IPS-20b (cell line): ENCODE data around the gene C22orf31.
"Not testable (repeated sequence)": the region's sequence is repeated elsewhere in the genome, so short reads cannot be mapped to it uniquely, and the experiment has no call there.

ENCODE experiments used
- H3K27ac ChIP-seq: one replicate; pipeline ENCODE4 v1.5.1; 2013; ENCODE audit warnings: low read length
- H3K27me3 ChIP-seq: 2 replicates; pipeline ENCODE4 v1.6.1; 2013; ENCODE audit warnings: mild to moderate bottlenecking, low read length, inconsistent platforms; ENCODE audit not compliant: insufficient read depth
- H3K36me3 ChIP-seq: 2 replicates; pipeline ENCODE4 v1.6.1; 2013; ENCODE audit warnings: low read depth, mild to moderate bottlenecking, inconsistent platforms, low read length, moderate library complexity; ENCODE audit not compliant: insufficient read depth
- H3K4me1 ChIP-seq: 2 replicates; pipeline ENCODE4 v1.6.1; 2013; ENCODE audit warnings: mild to moderate bottlenecking, control low read depth, inconsistent platforms, low read length, moderate library complexity; ENCODE audit not compliant: insufficient read depth
- H3K4me3 ChIP-seq: 2 replicates; pipeline ENCODE4 v1.5.1; 2013; ENCODE audit warnings: mild to moderate bottlenecking, low read length, inconsistent platforms
- H3K9ac ChIP-seq: 2 replicates; pipeline ENCODE4 v1.6.1; 2013; ENCODE audit warnings: low read depth, mild to moderate bottlenecking, inconsistent platforms, low read length, moderate library complexity
- H3K9me3 ChIP-seq: 2 replicates; pipeline ENCODE4 v1.6.1; 2013; ENCODE audit warnings: mild to moderate bottlenecking, low read depth, low read length, inconsistent platforms; ENCODE audit not compliant: insufficient read depth

C22orf31 gene

GRCh38 chr22:29049655-29050263, 11.9 kb downstream of the C22orf31 start:
- no peaks in the 10 kb centered on the region for H3K27me3 ChIP-seq
- H3K9ac ChIP-seq: no peak overlapping the region
- H3K4me3 ChIP-seq: no peak overlapping the region
- H3K36me3 ChIP-seq: peaks cover 66% of the 10 kb centered on the region
- H3K9me3 ChIP-seq: no peaks in the 10 kb centered on the region
- no peak overlapping the region for H3K27ac ChIP-seq
- peaks cover 13% of the 10 kb centered on the region; the same call in 1 of the 2 replicates for H3K4me1 ChIP-seq

DNA sequence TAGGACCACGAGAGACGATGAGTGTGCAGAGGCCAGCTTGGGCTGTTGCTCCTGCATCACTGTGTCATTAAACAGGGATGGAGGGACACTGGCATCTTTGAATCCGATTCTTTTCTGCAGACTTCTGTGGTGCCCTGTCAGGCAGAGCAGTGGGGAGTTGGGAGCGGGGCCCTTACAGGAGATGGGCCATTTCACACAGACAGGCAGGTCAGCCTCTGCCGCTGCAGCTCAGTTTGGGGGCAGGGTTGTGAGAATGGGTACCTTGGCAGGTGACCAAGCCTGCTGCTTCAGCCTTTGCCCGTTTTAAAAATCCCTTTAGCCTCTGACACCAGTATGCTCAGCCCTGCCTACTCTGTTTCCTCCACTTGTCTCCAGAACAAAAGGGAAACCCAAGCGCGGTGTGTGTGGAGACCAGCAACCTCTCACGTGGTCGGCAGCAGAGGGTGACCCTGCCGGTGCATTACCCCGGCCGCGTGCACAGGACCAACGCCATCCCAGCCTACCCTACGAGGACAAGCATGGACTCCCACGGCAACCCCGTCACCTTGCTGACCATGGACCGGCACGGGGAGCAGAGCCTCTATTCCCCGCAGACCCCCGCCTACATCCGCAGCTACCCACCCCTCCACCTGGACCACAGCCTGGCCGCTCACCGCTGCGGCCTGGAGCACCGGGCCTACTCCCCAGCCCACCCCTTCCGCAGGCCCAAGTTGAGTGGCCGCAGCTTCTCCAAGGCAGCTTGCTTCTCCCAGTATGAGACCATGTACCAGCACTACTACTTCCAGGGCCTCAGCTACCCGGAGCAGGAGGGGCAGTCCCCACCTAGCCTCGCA, 12.6 kb downstream of the C22orf31 start:
- Histone ChIP-seq H3K4me1 (peaks cover 6% of the 10 kb centered on the region; the same call in 1 of the 2 replicates), H3K9ac (no peak overlapping the region), H3K27me3 (no peaks in the 10 kb centered on the region), H3K9me3 (no peaks in the 10 kb centered on the region), H3K27ac (no peak overlapping the region), H3K4me3 (no peak overlapping the region), H3K36me3 (peaks cover 73% of the 10 kb centered on the region)

DNA sequence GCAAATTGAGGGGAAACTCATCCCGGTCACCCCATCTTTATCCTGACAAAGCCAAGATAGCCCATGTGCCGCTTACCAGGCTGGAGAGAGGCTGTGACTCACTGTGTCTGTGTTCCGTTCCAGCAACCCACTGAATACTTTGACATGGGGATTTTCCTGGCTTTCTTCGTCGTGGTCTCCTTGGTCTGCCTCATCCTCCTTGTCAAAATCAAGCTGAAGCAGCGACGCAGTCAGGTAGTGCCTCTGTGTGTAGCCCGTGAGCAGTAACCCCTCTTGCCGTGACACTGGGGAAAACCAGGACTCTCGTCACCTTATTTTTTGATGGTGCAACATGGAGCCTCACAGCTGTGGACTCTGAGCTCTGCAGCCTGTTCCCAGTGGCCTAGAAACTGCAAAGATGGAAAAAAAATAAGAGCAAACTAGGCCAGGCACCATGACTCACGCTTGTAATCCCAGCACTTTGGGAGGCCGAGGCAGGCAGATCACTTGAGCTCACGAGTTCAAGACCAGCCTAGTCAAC, 16.9 kb downstream of the C22orf31 start:
- H3K9ac ChIP-seq: no peak overlapping the region
- no peaks in the 10 kb centered on the region for H3K27me3 ChIP-seq
- peaks cover 4% of the 10 kb centered on the region; the same call in 1 of the 2 replicates for H3K4me1 ChIP-seq
- no peak overlapping the region for H3K4me3 ChIP-seq
- H3K36me3 ChIP-seq: peaks cover 69% of the 10 kb centered on the region
- no peak overlapping the region for H3K27ac ChIP-seq
- H3K9me3 ChIP-seq: no peaks in the 10 kb centered on the region

GRCh38 chr22:29043906-29044575, 17.6 kb downstream of the C22orf31 start:
- Histone ChIP-seq H3K36me3 (peaks cover 62% of the 10 kb centered on the region), H3K27ac (no peak overlapping the region), H3K9me3 (no peaks in the 10 kb centered on the region), H3K9ac (no peak overlapping the region), H3K4me1 (peaks cover 4% of the 10 kb centered on the region; the same call in 1 of the 2 replicates), H3K27me3 (no peaks in the 10 kb centered on the region), H3K4me3 (no peak overlapping the region)

- Histone ChIP-seq H3K36me3 (peaks cover 36% of the 10 kb centered on the region), H3K9me3 (no peaks in the 10 kb centered on the region), H3K4me3 (no peak overlapping the region), H3K27ac (no peak overlapping the region), H3K4me1 (peaks cover 4% of the 10 kb centered on the region; the same call in 1 of the 2 replicates), H3K27me3 (no peaks in the 10 kb centered on the region), H3K9ac (no peak overlapping the region)
These were observed 20.2 kb downstream of the C22orf31 start for GRCh38 chr22:29041408-29041807.

- H3K27ac ChIP-seq: no peak overlapping the region
- no peaks in the 10 kb centered on the region for H3K27me3 ChIP-seq
- H3K4me1 ChIP-seq: peaks cover 4% of the 10 kb centered on the region; the same call in 1 of the 2 replicates
- no peak overlapping the region for H3K4me3 ChIP-seq
- H3K9me3 ChIP-seq: no peaks in the 10 kb centered on the region
- H3K36me3 ChIP-seq: peaks cover 28% of the 10 kb centered on the region
- H3K9ac ChIP-seq: no peak overlapping the region
These were observed 21.0 kb downstream of the C22orf31 start for GRCh38 chr22:29040385-29041275.

- not testable (repeated sequence) for H3K27ac ChIP-seq, H3K9ac ChIP-seq, H3K9me3 ChIP-seq, H3K4me1 ChIP-seq, H3K4me3 ChIP-seq, H3K27me3 ChIP-seq
- peaks cover 19% of the 10 kb centered on the region for H3K36me3 ChIP-seq
These were observed 21.9 kb downstream of the C22orf31 start for GRCh38 chr22:29039684-29040083.

- no peaks in the 10 kb centered on the region for H3K9me3 ChIP-seq
- no peak overlapping the region for H3K4me3 ChIP-seq
- no peak overlapping the region for H3K27ac ChIP-seq
- peaks cover 4% of the 10 kb centered on the region; the same call in 1 of the 2 replicates for H3K4me1 ChIP-seq
- peaks cover 13% of the 10 kb centered on the region for H3K36me3 ChIP-seq
- no peaks in the 10 kb centered on the region for H3K27me3 ChIP-seq
- H3K9ac ChIP-seq: no peak overlapping the region
These were observed 22.5 kb downstream of the C22orf31 start for GRCh38 chr22:29039148-29039547.

DNA sequence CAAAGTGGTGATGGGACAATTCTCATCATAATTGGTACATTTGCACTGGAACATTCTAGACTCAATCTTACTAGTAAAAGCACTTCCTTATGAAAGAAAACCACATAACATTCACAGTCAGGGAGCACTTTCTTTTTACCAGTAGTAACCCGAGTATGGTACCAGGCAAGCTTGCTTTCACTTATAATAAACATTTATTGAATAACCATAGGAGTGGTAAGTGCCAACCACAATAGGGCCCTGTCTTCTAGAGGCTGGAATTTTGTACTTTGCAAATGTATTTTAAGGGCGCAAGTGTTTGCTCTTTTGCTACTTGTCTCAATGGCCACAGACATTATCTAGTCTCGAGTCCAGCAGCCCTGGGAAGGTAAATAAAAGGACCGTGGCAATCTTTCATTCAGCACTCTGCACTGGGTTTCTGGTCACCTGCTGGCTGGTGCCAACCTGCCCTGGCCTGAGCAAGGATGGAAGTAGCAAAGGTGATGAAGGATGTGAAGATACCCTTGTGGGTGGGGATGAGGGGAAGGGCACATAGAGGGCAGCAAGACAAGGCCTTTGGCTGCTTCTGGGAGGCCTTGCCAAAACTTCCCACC, 24.2 kb downstream of the C22orf31 start:
- H3K9ac ChIP-seq: no peak overlapping the region
- no peak overlapping the region for H3K27ac ChIP-seq

GRCh38 chr22:29032584-29032983, 29.0 kb downstream of the C22orf31 start:
- Histone ChIP-seq H3K27ac (no peak overlapping the region), H3K9ac (no peak overlapping the region), H3K4me3 (no peak overlapping the region)

More for the DNA sequence above, 24.2 kb downstream of the C22orf31 start:
- Histone ChIP-seq H3K9me3 (no peaks in the 10 kb centered on the region), H3K27me3 (no peaks in the 10 kb centered on the region), H3K4me1 (peaks cover 6% of the 10 kb centered on the region), H3K36me3 (no peaks in the 10 kb centered on the region), H3K4me3 (no peak overlapping the region)

More at GRCh38 chr22:29032584-29032983, 29.0 kb downstream of the C22orf31 start:
- Histone ChIP-seq H3K9me3 (no peaks in the 10 kb centered on the region), H3K27me3 (no peaks in the 10 kb centered on the region), H3K36me3 (no peaks in the 10 kb centered on the region), H3K4me1 (peaks cover 25% of the 10 kb centered on the region)
